ENCODE results near the gene GPR3.

Gene GPR3

GRCh38 chr1:27392096-27392777, at the start of gene GPR3:
TSS of gene GPR3 (plus strand) at chr1:27392622. CDS start at chr1:27393799, 1,177 bp downstream.
- in situ Hi-C loops (cut with HindIII; ENCODE audit: low sequenced_read_pairs) = no loop called here

- in situ Hi-C loops (cut with HindIII; ENCODE audit: low sequenced_read_pairs) = no loop called here
These were observed 49.4 kb upstream of the GPR3 start for GRCh38 chr1:27342778-27343638.

- in situ Hi-C loops (cut with HindIII; ENCODE audit: low sequenced_read_pairs) = no loop called here
These were observed 48.8 kb upstream of the GPR3 start for GRCh38 chr1:27343639-27344025.

- in situ Hi-C loops (cut with HindIII; ENCODE audit: low sequenced_read_pairs) = no loop called here
These were observed 47.1 kb upstream of the GPR3 start for GRCh38 chr1:27345272-27345671.

- in situ Hi-C loops (cut with HindIII; ENCODE audit: low sequenced_read_pairs) = no loop called here
These were observed 46.1 kb upstream of the GPR3 start for GRCh38 chr1:27346357-27346756.

- in situ Hi-C loops (cut with HindIII; ENCODE audit: low sequenced_read_pairs) = no loop called here
These were observed 45.3 kb upstream of the GPR3 start for GRCh38 chr1:27346991-27347624.

GRCh38 chr1:27348861-27349783, 43.3 kb upstream of the GPR3 start:
- in situ Hi-C loops (cut with HindIII; ENCODE audit: low sequenced_read_pairs) = no loop called here

GRCh38 chr1:27349784-27350662, 42.4 kb upstream of the GPR3 start:
- in situ Hi-C loops (cut with HindIII; ENCODE audit: low sequenced_read_pairs) = no loop called here

GRCh38 chr1:27350663-27351540, 41.5 kb upstream of the GPR3 start:
- in situ Hi-C loops (cut with HindIII; ENCODE audit: low sequenced_read_pairs) = no loop called here

- in situ Hi-C loops (cut with HindIII; ENCODE audit: low sequenced_read_pairs) = no loop called here
These were observed 40.8 kb upstream of the GPR3 start for GRCh38 chr1:27351541-27352107.

- in situ Hi-C loops (cut with HindIII; ENCODE audit: low sequenced_read_pairs) = no loop called here
These were observed 39.3 kb upstream of the GPR3 start for GRCh38 chr1:27353166-27353565.

GRCh38 chr1:27353629-27354028, 38.8 kb upstream of the GPR3 start:
- in situ Hi-C loops (cut with HindIII; ENCODE audit: low sequenced_read_pairs) = no loop called here

GRCh38 chr1:27355683-27356082, 36.7 kb upstream of the GPR3 start:
- in situ Hi-C loops (cut with HindIII; ENCODE audit: low sequenced_read_pairs) = no loop called here

GRCh38 chr1:27356277-27356618, 36.2 kb upstream of the GPR3 start:
- in situ Hi-C loops (cut with HindIII; ENCODE audit: low sequenced_read_pairs) = no loop called here

- in situ Hi-C loops (cut with HindIII; ENCODE audit: low sequenced_read_pairs) = no loop called here
These were observed 35.7 kb upstream of the GPR3 start for GRCh38 chr1:27356619-27357280.

GRCh38 chr1:27357281-27358037, 35.0 kb upstream of the GPR3 start:
- in situ Hi-C loops (cut with HindIII; ENCODE audit: low sequenced_read_pairs) = no loop called here
